HepG2 (cell line): Measurements from ENCODE around the gene CDK11A. TPM values are rescaled to one million over a fixed set of nuclear protein-coding genes. Genes with fewer than 3 reads are reported as not detected.

Source experiments
- ATAC-seq: fragments of 200-7000 bp; cut with Tn5 transposase; 3 replicates; pipeline ENCODE4 v1.9.1; 2020; ENCODE audit warnings: mild to moderate bottlenecking, moderate library complexity
- BruUV-seq: library from RNA; stranded (reverse); fragments of 400-500 nt; replicated peaks from 2 replicates; lab custom pipeline; 2021; lab: Mats Ljungman, UMichigan
- CTCF ChIA-PET: fragments of 300-600 bp; formaldehyde crosslinking; extraction: SDS; loops from one replicate; lab custom pipeline; 2021; ENCODE audit warnings: low total read pairs, inconsistent platforms, low intra/inter-chr PET ratio; lab: Yijun Ruan, JAX
- POLR2A ChIA-PET: fragments of 350-600 bp; sonication (Branson Sonifier 250); formaldehyde crosslinking; loops from one replicate; lab custom pipeline; 2020; ENCODE audit warnings: antibody characterized with exemption, inconsistent platforms; lab: Yijun Ruan, JAX
- DNase-seq: peaks from one replicate; pipeline ENCODE4 v3.0.0-alpha.2; 2015; ENCODE audit warnings: low spot score
- FAIRE-seq: peaks from 3 replicates; lab custom pipeline; 2011; peaks lifted over from hg19 to GRCh38; lab: Jason Lieb, UNC
- H2AFZ ChIP-seq: one replicate; pipeline ENCODE4 v1.6.1; 2011; ENCODE audit warnings: low read length, inconsistent platforms
- H3K27ac ChIP-seq: fragments of 300-600 bp; 3 replicates; pipeline ENCODE4 v1.8.0; 2011; ENCODE audit warnings: mixed run types, mild to moderate bottlenecking, mixed read lengths, low read length, inconsistent platforms; ENCODE audit not compliant: insufficient read depth; ENCODE audit errors: extremely low read length
- H3K27me3 ChIP-seq, 2 experiments: fragments of 200-600 bp in 1 of 2; 2 replicates in 1 of 2; 3 replicates in 1 of 2; pipeline versions ENCODE4 v1.6.0 to v1.8.0; 2011; ENCODE audit warnings: low read length in 2 of 2, mild to moderate bottlenecking in 2 of 2, moderate library complexity in 2 of 2, inconsistent platforms in 1 of 2; ENCODE audit not compliant: insufficient read depth in 2 of 2, control insufficient read depth in 1 of 2
- H3K36me3 ChIP-seq, 2 experiments: fragments of 200-600 bp in 1 of 2; replicated peaks in 1 of 2; 2 replicates in 1 of 2; 3 replicates in 1 of 2; pipeline versions ENCODE4 v1.5.1 to v1.8.0; 2011; ENCODE audit warnings: low read length in 2 of 2, inconsistent platforms in 1 of 2; ENCODE audit not compliant: insufficient read depth in 2 of 2, control insufficient read depth in 1 of 2
- H3K4me1 ChIP-seq: 2 replicates; pipeline ENCODE4 v1.5.1; 2012; ENCODE audit warnings: low read length, inconsistent platforms; ENCODE audit not compliant: insufficient read depth
- H3K4me2 ChIP-seq: 2 replicates; pipeline ENCODE4 v1.6.0; 2011; ENCODE audit warnings: low read depth, low read length, inconsistent platforms
- H3K4me3 ChIP-seq, 3 experiments: fragments of 200-600 bp in 1 of 3; sonication (generic), shearing (Covaris generic) in 1 of 3; replicated peaks in 1 of 3; 2 replicates each; pipeline ENCODE4 v1.5.1; 2011 to 2016; ENCODE audit warnings: low read length in 3 of 3, inconsistent platforms in 2 of 3, low read depth in 2 of 3, mild to moderate bottlenecking in 2 of 3, control low read depth in 1 of 3, mixed read lengths in 1 of 3; ENCODE audit not compliant: insufficient read depth in 1 of 3
- H3K79me2 ChIP-seq: one replicate; pipeline ENCODE4 v1.6.1; 2011; ENCODE audit warnings: low read length, inconsistent platforms; ENCODE audit not compliant: insufficient read depth
- H3K9ac ChIP-seq: 2 replicates; pipeline ENCODE4 v1.6.0; 2011; ENCODE audit warnings: mild to moderate bottlenecking, low read depth, low read length, inconsistent platforms; ENCODE audit not compliant: insufficient read depth
- H3K9me3 ChIP-seq: 2 replicates; pipeline ENCODE4 v1.5.1; 2012; ENCODE audit warnings: mild to moderate bottlenecking, low read length
- H4K20me1 ChIP-seq: 2 replicates; pipeline ENCODE4 v1.6.0; 2011; ENCODE audit warnings: inconsistent platforms, mild to moderate bottlenecking, low read length, moderate library complexity; ENCODE audit not compliant: insufficient read depth
- GLMP ChIP-seq: sonication (generic); formaldehyde crosslinking; IDR thresholded peaks from 2 replicates; pipeline ENCODE4 v1.9.0; 2021; ENCODE audit warnings: missing genetic modification reagents, mild to moderate bottlenecking, borderline replicate concordance
- HNRNPLL ChIP-seq: fragments of 200-400 bp; formaldehyde crosslinking; IDR thresholded peaks from 2 replicates; pipeline ENCODE4 v1.6.1; 2017; ENCODE audit warnings: mild to moderate bottlenecking, low read depth, low read length; ENCODE audit not compliant: poor library complexity, severe bottlenecking
- IRF1 ChIP-seq: sonication (generic); formaldehyde crosslinking; IDR thresholded peaks from 2 replicates; pipeline ENCODE4 v1.4.0; 2020; ENCODE audit warnings: low read depth, mild to moderate bottlenecking, missing genetic modification reagents
- JARID2 ChIP-seq: sonication (generic); formaldehyde crosslinking; IDR thresholded peaks from 2 replicates; pipeline ENCODE4 v1.8.1; 2023; ENCODE audit warnings: missing genetic modification reagents, inconsistent platforms; ENCODE audit not compliant: insufficient replicate concordance
- LCORL ChIP-seq, 2 experiments: fragments of 450-650 bp in 1 of 2; sonication (generic) in 1 of 2; formaldehyde crosslinking in 1 of 2; IDR thresholded peaks; 2 replicates each; pipeline versions ENCODE4 v1.5.0 to v1.6.1; 2017 to 2020; ENCODE audit warnings: antibody characterized with exemption in 1 of 2, missing genetic modification reagents in 1 of 2
- MED8 ChIP-seq: sonication (generic); formaldehyde crosslinking; IDR thresholded peaks from 2 replicates; pipeline ENCODE4 v1.8.1; 2023; ENCODE audit warnings: mild to moderate bottlenecking, missing genetic modification reagents; ENCODE audit not compliant: insufficient replicate concordance
- MYC ChIP-seq: sonication (generic); formaldehyde crosslinking; IDR thresholded peaks from 2 replicates; pipeline ENCODE4 v1.9.0; 2021; ENCODE audit warnings: missing genetic modification reagents, borderline replicate concordance
- RARG ChIP-seq: sonication (generic); formaldehyde crosslinking; IDR thresholded peaks from 2 replicates; pipeline ENCODE4 v1.4.0; 2020; ENCODE audit warnings: low read depth, mild to moderate bottlenecking, missing genetic modification reagents
- SAFB2 ChIP-seq: sonication (generic); formaldehyde crosslinking; IDR thresholded peaks from 2 replicates; pipeline ENCODE4 v1.5.1; 2020; ENCODE audit warnings: missing genetic modification reagents, low read depth, mild to moderate bottlenecking, borderline replicate concordance
- TFDP2 ChIP-seq: sonication (generic); formaldehyde crosslinking; IDR thresholded peaks from 2 replicates; pipeline ENCODE4 v1.4.0; 2020; ENCODE audit warnings: missing genetic modification reagents
- ZBTB34 ChIP-seq: sonication (generic); formaldehyde crosslinking; IDR thresholded peaks from 2 replicates; pipeline ENCODE4 v1.8.0; 2022; ENCODE audit warnings: mild to moderate bottlenecking, missing genetic modification reagents
- ZFX ChIP-seq: sonication (generic); formaldehyde crosslinking; IDR thresholded peaks from 2 replicates; pipeline ENCODE4 v1.4.0; 2020; ENCODE audit warnings: mild to moderate bottlenecking, low read depth, missing genetic modification reagents, moderate library complexity
- ZNF121 ChIP-seq: sonication (generic); formaldehyde crosslinking; IDR thresholded peaks from 2 replicates; pipeline ENCODE4 v1.5.0; 2020; ENCODE audit warnings: mild to moderate bottlenecking, missing genetic modification reagents
- ZNF282 ChIP-seq: fragments of 450-650 bp; IDR thresholded peaks from 2 replicates; pipeline ENCODE4 v1.6.1; 2018; ENCODE audit not compliant: partially characterized antibody
- ZNF431 ChIP-seq: sonication (generic); formaldehyde crosslinking; IDR thresholded peaks from 2 replicates; pipeline ENCODE4 v1.9.0; 2022; ENCODE audit warnings: missing genetic modification reagents, low read depth, mild to moderate bottlenecking, borderline replicate concordance
- WGBS: methylation state at CpG from one replicate; pipeline ENCODE4 v1.1.6; 2017; ENCODE audit warnings: low lambda C conversion rate; 5-methylcytosine and 5-hydroxymethylcytosine counted together
- in situ Hi-C: cut with HindIII; loops from 2 replicates; pipeline ENCODE4 v1.10.0; 2017; ENCODE audit warnings: low pct_unique_long_range_greater_than_20kb; ENCODE audit not compliant: extremely low pct_ligation_motif_present
- intact Hi-C: fragments of 100-400 bp; cut with micrococcal nuclease; formaldehyde crosslinking; loops from one replicate; pipeline ENCODE4 v1.10.0; 2022; ENCODE audit not compliant: unreplicated experiment
- polyA plus RNA-seq, 8 experiments: library from polyadenylated mRNA; depleted of rRNA in 3 of 8; stranded (reverse) in 7 of 8; unstranded in 1 of 8; fragments of >200 nt; fragmentation: Illumina TruSeq in 4 of 8; extraction: Trizol in 4 of 8; gene quantifications; 2 replicates each; pipeline versions ENCODE4 v1.2.1 to v1.2.3, GENCODE V29; 2011 to 2016; ENCODE audit warnings: low read depth in 4 of 8, missing spikeins in 1 of 8, mixed read lengths in 1 of 8; ENCODE audit not compliant: insufficient read depth in 1 of 8
- total RNA-seq, 5 experiments: library from RNA; depleted of rRNA; stranded (reverse); fragments of >200 nt; fragmentation: Illumina TruSeq; extraction: Trizol; gene quantifications; 2 replicates each; pipeline ENCODE4 v1.2.3, GENCODE V29; 2016; ENCODE audit warnings: low read depth in 1 of 5

The CDK11A gene
- total and polyA plus RNA-seq, 2 of the 13 experiments (the other 11 are each of a cell fraction or from before 2014, with no cell fraction given): 11.2 to 17.9 TPM

GRCh38 chr1:1670866-1671265 is 53.3 kb downstream of the CDK11A start:
- ChIA-PET POLR2A (no interaction called here), CTCF (no interaction called here)
- intact Hi-C loops (no loop called here), in situ Hi-C loops (no loop called here)
- Histone ChIP-seq H3K9me3 (no peaks in the 10 kb centered on the region), H3K4me1 (no peaks in the 10 kb centered on the region), H3K79me2 (no peaks in the 10 kb centered on the region), H4K20me1 (no peaks in the 10 kb centered on the region), H3K9ac (no peak overlapping the region), H3K4me3 (no peak overlapping the region), H3K4me2 (no peak overlapping the region), H3K27ac (no peak overlapping the region), H3K36me3 (peaks cover 3 to 31% of the 10 kb centered on the region in 2 experiments; a peak in 3 of 5 replicates), H3K27me3 (no peaks in the 10 kb centered on the region), H2AFZ (no peak overlapping the region)
- no TSS peak for BruUV-seq
- WGBS: 98% methylated on average over 24 of the region's 24 CpGs
- DNase-seq: no peak
- no peak for FAIRE-seq
- no peak for ATAC-seq
- no peak for TF ChIP-seq RARG (CRISPR knock-in tag)
- no peak for TF ChIP-seq ZNF282
- TF ChIP-seq MYC (CRISPR knock-in tag): no peak
- TF ChIP-seq ZNF431 (CRISPR knock-in tag): no peak
- no peak for TF ChIP-seq GLMP (CRISPR knock-in tag)
- TF ChIP-seq MED8: no peak
- TF ChIP-seq ZFX (CRISPR knock-in tag): no peak
- TF ChIP-seq ZBTB34: no peak
- no peak for TF ChIP-seq JARID2
- TF ChIP-seq ZNF121 (CRISPR knock-in tag): no peak
- TF ChIP-seq LCORL (IDR thresholded peaks at IDR 0.05): no peak
- no peak for TF ChIP-seq LCORL (CRISPR knock-in tag; IDR thresholded peaks at IDR 0.05)
- TF ChIP-seq SAFB2 (CRISPR knock-in tag): no peak
- no peak for TF ChIP-seq TFDP2 (CRISPR knock-in tag)
- TF ChIP-seq IRF1 (CRISPR knock-in tag): no peak
- no peak for TF ChIP-seq HNRNPLL
